Renal cortical epithelial cell (primary cell): ENCODE measurements around the gene CCDC43. TPM values are rescaled to one million over a fixed set of nuclear protein-coding genes. Genes with fewer than 3 reads are reported as not detected.

Experiments used
- DNase-seq: peaks from one replicate; pipeline ENCODE4 v3.0.0-alpha.2; 2011; ENCODE audit warnings: low read depth
- total RNA-seq: library from RNA; depleted of rRNA; stranded (reverse); fragments of >200 nt; gene quantifications from 2 replicates; pipeline ENCODE4 v1.2.3, GENCODE V29; 2014

Gene CCDC43
- total RNA-seq, 1 donor from 2014 or later, result 31.8 TPM

DNA sequence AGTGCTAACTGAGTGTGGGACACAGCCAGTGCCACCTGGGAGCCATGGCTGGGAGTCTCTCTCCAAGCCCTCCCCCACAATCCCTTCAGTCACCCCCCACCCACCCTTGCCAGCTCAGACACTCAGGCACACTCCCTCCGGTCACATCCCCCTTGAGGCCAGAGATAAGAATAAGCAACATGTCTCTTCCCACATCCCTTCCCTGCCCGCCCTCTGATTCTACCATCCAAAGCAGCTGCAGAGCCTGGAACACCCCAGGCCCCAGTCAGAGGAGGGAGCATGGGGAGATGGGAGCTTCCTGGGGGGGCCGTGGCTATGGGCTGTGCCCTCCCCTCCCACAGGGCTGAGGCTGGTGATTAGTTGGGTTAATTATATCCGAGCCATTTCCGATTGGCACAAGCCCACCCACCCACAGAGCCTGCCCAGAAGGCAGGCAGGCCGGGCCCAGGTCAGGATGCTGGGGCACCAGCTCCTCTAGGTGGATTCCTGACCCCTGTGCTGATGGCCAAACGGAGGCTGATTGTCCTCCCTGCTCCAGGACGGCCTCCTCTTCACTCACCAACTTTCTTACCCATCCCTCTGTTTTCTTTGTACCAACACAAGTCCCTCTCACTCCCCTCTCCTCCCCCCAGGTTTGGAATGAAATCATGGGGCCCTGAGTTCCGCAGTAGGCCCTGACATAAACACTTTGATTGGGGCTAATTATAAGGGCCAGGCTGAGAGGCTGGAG, 61.9 kb downstream of the CCDC43 start:
- DNase-seq, result no peak

Other genes starting within 250 kb of the CCDC43 start
- gene GPATCH8, start 186.4 kb downstream of the CCDC43 start, total RNA-seq, result 8.0 and 43.8 TPM in 2 replicates
- 1.6 and 19.9 TPM in 2 replicates for gene FZD2, start 132.3 kb downstream of the CCDC43 start, total RNA-seq
- gene MEIOC, start 33.3 kb downstream of the CCDC43 start, total RNA-seq, result 1.0 and 1.5 TPM in 2 replicates
- 3.9 and 6.3 TPM in 2 replicates for gene DBF4B, start 18.9 kb upstream of the CCDC43 start, total RNA-seq
- gene ADAM11, start 69.2 kb upstream of the CCDC43 start, total RNA-seq, result under 0.01 and 0.20 TPM in 2 replicates
- gene GJC1, start 140.5 kb upstream of the CCDC43 start, total RNA-seq, result 43.2 and 79.9 TPM in 2 replicates
- gene HIGD1B, start 158.1 kb upstream of the CCDC43 start, total RNA-seq, result not detected in 2 replicates
- 108 and 276 TPM in 2 replicates for gene EFTUD2, start 209.7 kb upstream of the CCDC43 start, total RNA-seq
- 1.2 and 8.2 TPM in 2 replicates for gene GFAP, start 225.7 kb upstream of the CCDC43 start, total RNA-seq